ENCODE measurements around the gene TNRC6A. TPM values are rescaled to one million over a fixed set of nuclear protein-coding genes. Genes with fewer than 3 reads are reported as not detected.

TNRC6A gene
- total and polyA plus RNA-seq, 9 of the 15 experiments (the other 6 are each of a cell fraction or from before 2014, with no cell fraction given) = 3.4 to 32.1 (median 26.6) TPM

GRCh38 chr16:24838554-24839266 is 109.3 kb downstream of the TNRC6A start (continued):
- TF ChIP-seq CHCHD3 (CRISPR knock-in tag; IDR thresholded peaks at IDR 0.05) = no peak
- 0 out of 2 replicates have a peak, but pooled peaks have one; percentile 17 for TF ChIP-seq ESRRA (IDR thresholded peaks at IDR 0.05; ENCODE audit: borderline replicate concordance, low read depth)
- TF ChIP-seq ZNF277 (CRISPR knock-in tag; IDR thresholded peaks at IDR 0.05; ENCODE audit: borderline replicate concordance) = no peak
- TF ChIP-seq ZNF512 (tag; IDR thresholded peaks at IDR 0.05) = no peak
- TF ChIP-seq ARID3A (IDR thresholded peaks at IDR 0.05; ENCODE audit: borderline replicate concordance, low read depth, low read length) = peak; percentile 76; the same call in 1 of the 2 replicates
- no peak for TF ChIP-seq ZNF79 (CRISPR knock-in tag; IDR thresholded peaks at IDR 0.05; ENCODE audit: low read depth)
- no peak for TF ChIP-seq TRIM25 (IDR thresholded peaks at IDR 0.05; ENCODE audit: borderline replicate concordance)
- TF ChIP-seq LCOR (CRISPR knock-in tag; IDR thresholded peaks at IDR 0.05) = peak; percentile 63; the same call in 1 of the 2 replicates
- TF ChIP-seq TAL1 (IDR thresholded peaks at IDR 0.05) = peak; percentile 94
- peak; percentile 27 to 42; a peak in 2 of 4 replicates for TF ChIP-seq NRF1 (conservative IDR thresholded peaks at IDR 0.05 in 1 of 2, IDR thresholded peaks at IDR 0.05 in 1 of 2)
- no peak for TF ChIP-seq GTF2A2 (tag; IDR thresholded peaks at IDR 0.05)
- TF ChIP-seq PHF8 (IDR thresholded peaks at IDR 0.05; ENCODE audit: borderline replicate concordance, low read length) = no peak; the same call in 1 of the 2 replicates
- no peak for TF ChIP-seq HEY1 (CRISPR knock-in tag; IDR thresholded peaks at IDR 0.05; ENCODE audit: borderline replicate concordance)
- no peak for TF ChIP-seq TRIM28 (IDR thresholded peaks at IDR 0.05)
- TF ChIP-seq CBFA2T3 (IDR thresholded peaks at IDR 0.05) = peak; percentile 96
- TF ChIP-seq NFE2 (IDR thresholded peaks at IDR 0.05; ENCODE audit: low read depth) = peak; percentile 100
- no peak for TF ChIP-seq ZNF398 (CRISPR knock-in tag; IDR thresholded peaks at IDR 0.05)
- no peak for TF ChIP-seq ZSCAN32 (CRISPR knock-in tag; IDR thresholded peaks at IDR 0.05)
- TF ChIP-seq ZZZ3 (IDR thresholded peaks at IDR 0.05) = no peak
- TF ChIP-seq BDP1 (IDR thresholded peaks at IDR 0.05; ENCODE audit: insufficient read depth, insufficient read length) = no peak
- no peak for TF ChIP-seq ESRRB (CRISPR knock-in tag; IDR thresholded peaks at IDR 0.05; ENCODE audit: borderline replicate concordance)
